HepG2 (cell line): ENCODE data around the gene CRTC2. TPM values are rescaled to one million over a fixed set of nuclear protein-coding genes. Genes with fewer than 3 reads are reported as not detected.
A peak's percentile ranks its signal among the peaks of the same experiment; 100 is the strongest.

ENCODE experiments used
- CC2D1A ChIP-seq: sonication (generic); formaldehyde crosslinking; IDR thresholded peaks from 2 replicates; pipeline ENCODE4 v1.8.1; 2023; ENCODE audit warnings: mild to moderate bottlenecking, missing genetic modification reagents
- CHD2 ChIP-seq: IDR thresholded peaks from 2 replicates; pipeline ENCODE4 v1.6.1; 2011; ENCODE audit warnings: low read depth, low read length, improper control_type of control experiment
- GZF1 ChIP-seq: sonication (generic); formaldehyde crosslinking; IDR thresholded peaks from 2 replicates; pipeline ENCODE4 v1.5.1; 2020; ENCODE audit warnings: mild to moderate bottlenecking, missing genetic modification reagents
- HMG20A ChIP-seq: IDR thresholded peaks from 2 replicates; pipeline ENCODE4 v1.6.1; 2016; ENCODE audit warnings: borderline replicate concordance
- HNRNPH1 ChIP-seq: fragments of 200-400 bp; formaldehyde crosslinking; optimal IDR thresholded peaks from 2 replicates; pipeline ENCODE3; 2017; ENCODE audit warnings: mild to moderate bottlenecking, low read depth, low read length
- MIXL1 ChIP-seq: IDR thresholded peaks from 2 replicates; pipeline ENCODE4 v1.6.1; 2016
- MYC ChIP-seq: sonication (generic); formaldehyde crosslinking; IDR thresholded peaks from 2 replicates; pipeline ENCODE4 v1.9.0; 2021; ENCODE audit warnings: missing genetic modification reagents, borderline replicate concordance
- NKX3-1 ChIP-seq: sonication (generic); formaldehyde crosslinking; IDR thresholded peaks from 2 replicates; pipeline ENCODE4 v1.5.0; 2020; ENCODE audit warnings: missing genetic modification reagents
- ZFP36L1 ChIP-seq: sonication (generic); formaldehyde crosslinking; IDR thresholded peaks from 2 replicates; pipeline ENCODE4 v1.8.0; 2022; ENCODE audit warnings: mild to moderate bottlenecking, missing genetic modification reagents, moderate library complexity
- ZNF205 ChIP-seq: IDR thresholded peaks from 2 replicates; pipeline ENCODE4 v1.6.1; 2018; ENCODE audit warnings: missing biosample characterization, missing genetic modification reagents
- ZNF350 ChIP-seq: sonication (generic); formaldehyde crosslinking; IDR thresholded peaks from 2 replicates; pipeline ENCODE4 v1.4.0; 2020; ENCODE audit warnings: mild to moderate bottlenecking, low read depth, missing genetic modification reagents, borderline replicate concordance
- ZNF382 ChIP-seq: sonication (generic); formaldehyde crosslinking; IDR thresholded peaks from 2 replicates; pipeline ENCODE4 v1.5.0; 2020; ENCODE audit warnings: missing genetic modification reagents, mild to moderate bottlenecking, borderline replicate concordance
- polyA plus RNA-seq, 8 experiments: library from polyadenylated mRNA; depleted of rRNA in 3 of 8; stranded (reverse) in 7 of 8; unstranded in 1 of 8; fragments of >200 nt; fragmentation: Illumina TruSeq in 4 of 8; extraction: Trizol in 4 of 8; gene quantifications; 2 replicates each; pipeline versions ENCODE4 v1.2.1 to v1.2.3, GENCODE V29; 2011 to 2016; ENCODE audit warnings: low read depth in 4 of 8, missing spikeins in 1 of 8, mixed read lengths in 1 of 8; ENCODE audit not compliant: insufficient read depth in 1 of 8
- total RNA-seq, 5 experiments: library from RNA; depleted of rRNA; stranded (reverse); fragments of >200 nt; fragmentation: Illumina TruSeq; extraction: Trizol; gene quantifications; 2 replicates each; pipeline ENCODE4 v1.2.3, GENCODE V29; 2016; ENCODE audit warnings: low read depth in 1 of 5
- TF ChIP-seq, protein P1 (sequence below): sonication (generic); formaldehyde crosslinking; IDR thresholded peaks from 2 replicates; pipeline ENCODE4 v1.4.0; 2020; ENCODE audit warnings: mild to moderate bottlenecking, missing genetic modification reagents
- TF ChIP-seq, protein P2 (sequence below): sonication (generic); formaldehyde crosslinking; IDR thresholded peaks from 2 replicates; pipeline ENCODE4 v1.8.0; 2022; ENCODE audit warnings: mild to moderate bottlenecking, missing genetic modification reagents; ENCODE audit not compliant: insufficient replicate concordance
- TF ChIP-seq, protein P3 (sequence below): sonication (generic); formaldehyde crosslinking; IDR thresholded peaks from 2 replicates; pipeline ENCODE4 v1.4.0; 2020; ENCODE audit warnings: missing genetic modification reagents, mild to moderate bottlenecking, borderline replicate concordance

Gene CRTC2
- total and polyA plus RNA-seq, 2 of the 13 experiments (the other 11 are each of a cell fraction or from before 2014, with no cell fraction given) = 6.1 to 26.7 TPM

DNA sequence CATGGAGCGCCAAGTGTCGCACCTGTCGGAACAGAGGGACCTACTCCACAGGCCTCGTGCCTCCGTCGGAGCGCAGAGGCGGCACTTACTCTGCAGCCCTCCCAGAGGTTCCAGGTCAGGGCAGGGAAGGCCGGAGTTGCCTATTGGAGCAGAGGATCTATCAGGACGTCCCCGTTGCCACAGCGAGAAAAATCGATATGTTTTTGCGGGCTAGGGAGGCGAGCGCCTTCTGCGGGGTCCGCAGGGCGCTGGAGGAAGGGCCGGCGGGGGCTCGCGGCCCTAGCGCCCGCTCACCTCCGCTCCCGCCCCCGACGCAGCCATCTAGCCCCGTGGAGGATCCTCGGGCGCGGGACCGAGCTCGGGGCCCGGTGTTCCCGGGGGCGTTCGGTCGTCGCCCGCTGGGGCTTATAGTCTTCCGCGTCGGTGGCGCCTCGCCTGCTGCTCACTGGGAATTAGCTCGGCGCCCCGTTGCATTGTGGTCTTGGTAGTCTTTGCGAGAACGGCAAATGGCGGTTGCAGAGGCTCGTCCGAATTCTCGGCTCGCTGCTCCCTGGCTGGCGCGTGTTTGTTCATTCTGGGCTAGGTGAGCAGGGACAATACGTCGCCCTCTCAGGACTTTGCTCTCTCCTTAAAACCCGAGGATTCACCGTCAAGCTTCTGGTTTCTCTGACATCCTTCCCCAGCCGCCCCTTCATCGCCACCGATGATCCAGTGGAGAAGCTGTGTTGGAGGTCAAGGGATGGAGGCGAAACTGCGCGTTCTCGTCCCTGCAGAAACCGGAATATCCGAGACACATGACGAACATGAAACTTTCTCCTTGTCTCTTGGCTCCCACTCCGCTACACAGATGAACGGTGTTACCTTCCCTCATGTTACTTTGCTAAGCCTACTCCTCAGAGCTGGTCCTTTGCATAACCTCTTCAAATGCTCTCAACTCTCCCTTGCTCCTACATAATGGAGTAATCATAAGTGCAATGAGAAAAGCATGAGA, 19.1 kb upstream of the CRTC2 start, which contains the start of gene JTB (continued):
- TF ChIP-seq, protein P1, sequence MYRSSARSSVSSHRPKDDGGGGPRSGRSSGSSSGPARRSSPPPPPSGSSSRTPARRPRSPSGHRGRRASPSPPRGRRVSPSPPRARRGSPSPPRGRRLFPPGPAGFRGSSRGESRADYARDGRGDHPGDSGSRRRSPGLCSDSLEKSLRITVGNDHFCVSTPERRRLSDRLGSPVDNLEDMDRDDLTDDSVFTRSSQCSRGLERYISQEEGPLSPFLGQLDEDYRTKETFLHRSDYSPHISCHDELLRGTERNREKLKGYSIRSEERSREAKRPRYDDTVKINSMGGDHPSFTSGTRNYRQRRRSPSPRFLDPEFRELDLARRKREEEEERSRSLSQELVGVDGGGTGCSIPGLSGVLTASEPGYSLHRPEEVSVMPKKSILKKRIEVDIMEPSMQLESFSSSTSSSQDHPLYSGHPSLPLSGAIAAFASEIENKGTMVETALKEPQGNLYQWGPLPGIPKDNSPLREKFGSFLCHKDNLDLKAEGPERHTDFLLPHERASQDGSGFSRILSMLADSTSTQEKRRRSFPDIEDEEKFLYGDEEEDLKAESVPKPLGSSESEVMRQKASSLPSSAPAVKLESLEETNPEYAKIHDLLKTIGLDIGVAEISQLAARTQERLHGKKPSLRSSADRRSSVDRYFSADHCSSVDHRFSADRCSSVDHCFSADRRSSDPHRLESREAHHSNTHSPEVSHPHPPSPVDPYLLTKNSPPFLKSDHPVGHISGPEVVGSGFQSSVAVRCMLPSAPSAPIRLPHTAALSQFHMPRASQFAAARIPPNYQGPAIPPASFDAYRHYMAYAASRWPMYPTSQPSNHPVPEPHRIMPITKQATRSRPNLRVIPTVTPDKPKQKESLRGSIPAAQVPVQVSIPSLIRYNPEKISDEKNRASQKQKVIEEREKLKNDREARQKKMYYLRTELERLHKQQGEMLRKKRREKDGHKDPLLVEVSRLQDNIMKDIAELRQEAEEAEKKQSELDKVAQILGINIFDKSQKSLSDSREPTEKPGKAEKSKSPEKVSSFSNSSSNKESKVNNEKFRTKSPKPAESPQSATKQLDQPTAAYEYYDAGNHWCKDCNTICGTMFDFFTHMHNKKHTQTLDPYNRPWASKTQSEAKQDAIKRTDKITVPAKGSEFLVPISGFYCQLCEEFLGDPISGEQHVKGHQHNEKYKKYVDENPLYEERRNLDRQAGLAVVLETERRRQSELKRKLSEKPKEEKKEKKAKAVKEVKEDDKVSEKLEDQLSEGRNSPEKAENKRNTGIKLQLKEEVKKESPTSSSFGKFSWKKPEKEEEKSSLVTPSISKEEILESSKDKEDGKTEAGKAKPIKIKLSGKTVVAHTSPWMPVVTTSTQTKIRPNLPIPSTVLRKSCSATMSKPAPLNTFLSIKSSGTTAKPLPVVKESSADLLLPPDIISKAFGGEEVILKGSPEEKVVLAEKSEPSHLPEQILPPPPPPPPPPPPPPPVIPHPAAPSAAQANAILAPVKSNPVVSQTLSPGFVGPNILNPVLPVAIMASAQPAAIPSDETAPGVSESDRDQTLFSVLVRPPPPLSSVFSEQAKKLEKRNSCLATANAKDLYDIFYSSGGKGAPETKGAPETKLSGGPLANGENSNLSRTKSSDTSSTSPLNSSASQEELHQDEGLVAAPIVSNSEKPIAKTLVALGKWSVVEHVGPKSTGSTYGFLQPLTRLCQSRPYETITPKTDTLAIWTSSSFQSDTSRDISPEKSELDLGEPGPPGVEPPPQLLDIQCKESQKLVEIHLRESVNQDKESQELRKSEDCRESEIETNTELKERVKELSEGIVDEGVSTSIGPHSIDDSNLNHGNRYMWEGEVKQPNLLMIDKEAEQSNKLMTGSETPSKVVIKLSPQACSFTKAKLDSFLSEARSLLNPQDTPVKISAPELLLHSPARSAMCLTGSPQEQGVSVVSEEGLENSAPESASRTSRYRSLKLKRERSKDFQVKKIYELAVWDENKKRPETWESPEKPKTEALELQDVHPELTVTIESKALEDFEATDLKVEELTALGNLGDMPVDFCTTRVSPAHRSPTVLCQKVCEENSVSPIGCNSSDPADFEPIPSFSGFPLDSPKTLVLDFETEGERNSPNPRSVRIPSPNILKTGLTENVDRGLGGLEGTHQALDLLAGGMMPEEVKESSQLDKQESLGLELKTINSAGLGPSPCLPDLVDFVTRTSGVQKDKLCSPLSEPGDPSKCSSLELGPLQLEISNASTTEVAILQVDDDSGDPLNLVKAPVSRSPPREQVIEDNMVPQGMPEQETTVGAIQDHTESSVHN = no peak; the same call in 1 of the 2 replicates
- TF ChIP-seq HMG20A (CRISPR knock-in tag) (no peak), MIXL1 (CRISPR knock-in tag) (peak; percentile 38; the same call in 1 of the 2 replicates), ZNF350 (CRISPR knock-in tag) (peak; percentile 67), MYC (CRISPR knock-in tag) (peak; percentile 88), CC2D1A (0 out of 2 replicates have a peak, but pooled peaks have one; percentile 62), HNRNPH1 (no peak), NKX3-1 (CRISPR knock-in tag) (peak; percentile 85; the same call in 1 of the 2 replicates), CHD2 (no peak), ZFP36L1 (CRISPR knock-in tag) (no peak), ZNF205 (CRISPR knock-in tag) (peak; percentile 99), GZF1 (CRISPR knock-in tag) (no peak; the same call in 1 of the 2 replicates), ZNF382 (no peak)
- TF ChIP-seq, protein P2, sequence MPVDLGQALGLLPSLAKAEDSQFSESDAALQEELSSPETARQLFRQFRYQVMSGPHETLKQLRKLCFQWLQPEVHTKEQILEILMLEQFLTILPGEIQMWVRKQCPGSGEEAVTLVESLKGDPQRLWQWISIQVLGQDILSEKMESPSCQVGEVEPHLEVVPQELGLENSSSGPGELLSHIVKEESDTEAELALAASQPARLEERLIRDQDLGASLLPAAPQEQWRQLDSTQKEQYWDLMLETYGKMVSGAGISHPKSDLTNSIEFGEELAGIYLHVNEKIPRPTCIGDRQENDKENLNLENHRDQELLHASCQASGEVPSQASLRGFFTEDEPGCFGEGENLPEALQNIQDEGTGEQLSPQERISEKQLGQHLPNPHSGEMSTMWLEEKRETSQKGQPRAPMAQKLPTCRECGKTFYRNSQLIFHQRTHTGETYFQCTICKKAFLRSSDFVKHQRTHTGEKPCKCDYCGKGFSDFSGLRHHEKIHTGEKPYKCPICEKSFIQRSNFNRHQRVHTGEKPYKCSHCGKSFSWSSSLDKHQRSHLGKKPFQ (CRISPR knock-in tag) = peak; percentile 52
- TF ChIP-seq, protein P3, sequence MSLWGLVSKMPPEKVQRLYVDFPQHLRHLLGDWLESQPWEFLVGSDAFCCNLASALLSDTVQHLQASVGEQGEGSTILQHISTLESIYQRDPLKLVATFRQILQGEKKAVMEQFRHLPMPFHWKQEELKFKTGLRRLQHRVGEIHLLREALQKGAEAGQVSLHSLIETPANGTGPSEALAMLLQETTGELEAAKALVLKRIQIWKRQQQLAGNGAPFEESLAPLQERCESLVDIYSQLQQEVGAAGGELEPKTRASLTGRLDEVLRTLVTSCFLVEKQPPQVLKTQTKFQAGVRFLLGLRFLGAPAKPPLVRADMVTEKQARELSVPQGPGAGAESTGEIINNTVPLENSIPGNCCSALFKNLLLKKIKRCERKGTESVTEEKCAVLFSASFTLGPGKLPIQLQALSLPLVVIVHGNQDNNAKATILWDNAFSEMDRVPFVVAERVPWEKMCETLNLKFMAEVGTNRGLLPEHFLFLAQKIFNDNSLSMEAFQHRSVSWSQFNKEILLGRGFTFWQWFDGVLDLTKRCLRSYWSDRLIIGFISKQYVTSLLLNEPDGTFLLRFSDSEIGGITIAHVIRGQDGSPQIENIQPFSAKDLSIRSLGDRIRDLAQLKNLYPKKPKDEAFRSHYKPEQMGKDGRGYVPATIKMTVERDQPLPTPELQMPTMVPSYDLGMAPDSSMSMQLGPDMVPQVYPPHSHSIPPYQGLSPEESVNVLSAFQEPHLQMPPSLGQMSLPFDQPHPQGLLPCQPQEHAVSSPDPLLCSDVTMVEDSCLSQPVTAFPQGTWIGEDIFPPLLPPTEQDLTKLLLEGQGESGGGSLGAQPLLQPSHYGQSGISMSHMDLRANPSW (CRISPR knock-in tag) = no peak; the same call in 1 of the 2 replicates
